Ovary (tissue), 9 donors: ENCODE measurements around the gene DMGDH. TPM values are rescaled to one million over a fixed set of nuclear protein-coding genes. Genes with fewer than 3 reads are reported as not detected.

Experiments
- DNase-seq, 5 donors: peaks; one replicate each; pipeline ENCODE4 v3.0.0-alpha.2; 2019 to 2020
- H3K27ac ChIP-seq, 2 donors: fragments of 200-600 bp; one replicate each; pipeline versions ENCODE4 v1.5.1 to v1.8.0; 2019 to 2022
- H3K27me3 ChIP-seq: fragments of 200-600 bp; one replicate; pipeline ENCODE4 v1.8.0; 2022
- H3K36me3 ChIP-seq: fragments of 200-600 bp; sonication (generic); one replicate; pipeline ENCODE4 v1.5.1; 2019
- H3K4me1 ChIP-seq: one replicate; pipeline ENCODE4 v1.8.1; 2013; ENCODE audit warnings: mild to moderate bottlenecking, moderate library complexity; ENCODE audit not compliant: insufficient read depth
- H3K4me3 ChIP-seq: fragments of 200-600 bp; sonication (generic); one replicate; pipeline ENCODE4 v1.5.1; 2017
- H3K9me3 ChIP-seq, 2 donors: fragments of 200-600 bp in 1 of 2; sonication (generic) in 1 of 2; one replicate each; pipeline versions ENCODE4 v1.5.1 to v1.8.1; 2013 to 2019; ENCODE audit warnings: mild to moderate bottlenecking in 1 of 2, moderate library complexity in 1 of 2
- EP300 ChIP-seq: sonication (generic); formaldehyde crosslinking; IDR thresholded peaks from one replicate; pipeline ENCODE4 v1.6.1; 2017; ENCODE audit warnings: antibody characterized with exemption
- POLR2A ChIP-seq: fragments of 450-650 bp; IDR thresholded peaks from one replicate; pipeline ENCODE4 v1.6.1; 2017; ENCODE audit warnings: antibody characterized with exemption, mild to moderate bottlenecking, moderate library complexity
- WGBS, 3 donors: extraction: QIAGEN DNeasy Blood & Tissue Kit in 1 of 3; methylation state at CpG; one replicate each; pipeline versions ENCODE4 v1.1.5 to v1.1.7; 2013 to 2017; 5-methylcytosine and 5-hydroxymethylcytosine counted together
- intact Hi-C, 4 donors: fragments of 100-400 bp; cut with DNase I; formaldehyde crosslinking; loops; one replicate each; pipeline versions ENCODE4 v1.11.0 to v1.15.1; 2022 to 2023
- polyA plus RNA-seq, 2 donors: library from polyadenylated mRNA; stranded (reverse); fragments of 200-250 nt in 1 of 2; fragments of 350-450 nt in 1 of 2; fragmentation: Illumina TruSeq in 1 of 2; extraction: RNeasy Lipid Tissue Mini Kit (QIAGEN cat#74804) in 1 of 2; gene quantifications; one replicate each; pipeline ENCODE4 v1.2.3, GENCODE V29; 2013 to 2014
- total RNA-seq, 7 donors: library from RNA; depleted of rRNA in 2 of 7; stranded (reverse); fragments of >200 nt in 2 of 7; fragmentation: NEBNext Ultra II Directional in 3 of 7; extraction: Animal tissue kit (Norgen Biotek cat#: 25700) in 3 of 7; gene quantifications; one replicate each; pipeline versions ENCODE4 v1.1.0 to v1.2.4, GENCODE V29; 2016 to 2023
- TF ChIP-seq, protein P1 (sequence below), 3 donors: fragments of 450-650 bp in 2 of 3; fragments of 200-600 bp in 1 of 3; IDR thresholded peaks; one replicate each; pipeline versions ENCODE4 v1.5.1 to v1.8.0; 2016 to 2022; ENCODE audit warnings: antibody characterized with exemption in 3 of 3, mild to moderate bottlenecking in 1 of 3
- donor health status: DM: no; HTN: no; CAD: no; lungs with moderate emphysema.
- donor health status: DM: no; HTN: no; CAD: no.
- donor health status: Bipolar disorder and iron deficiency.
- donor health status: DM: yes; HTN: yes; CAD: no.
- donor health status: DM: no; HTN: no; CAD: no.
- donor health status: DM: yes; HTN: yes; CAD: no.

The DMGDH gene
- total and polyA plus RNA-seq, 9 donors = 2.1 to 5.8 (median 4.2) TPM

DNA sequence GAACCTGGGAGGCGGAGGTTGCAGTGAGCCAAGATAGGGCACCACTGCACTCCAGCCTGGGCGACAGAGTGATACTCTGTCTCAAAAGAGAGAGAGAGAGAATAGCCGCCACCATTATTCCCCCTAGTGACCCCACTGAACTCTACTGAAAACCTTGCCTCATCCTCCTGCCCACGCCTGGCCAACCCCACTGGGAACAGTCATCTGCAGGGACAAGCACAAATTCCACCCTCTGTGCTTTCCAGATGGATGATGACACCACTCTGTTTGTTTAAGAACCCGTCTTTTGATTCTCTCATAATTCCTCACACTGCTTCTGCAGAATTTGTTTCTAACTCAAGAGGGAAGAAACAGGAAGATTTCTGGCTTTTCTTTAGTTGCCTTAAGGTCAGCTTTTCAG is 12.3 kb upstream of the DMGDH start:
- Histone ChIP-seq H3K4me3 (no peak overlapping the region), H3K27me3 (no peaks in the 10 kb centered on the region), H3K27ac (no peak overlapping the region), H3K4me1 (no peaks in the 10 kb centered on the region), H3K9me3 (no peaks in the 10 kb centered on the region), H3K36me3 (no peaks in the 10 kb centered on the region)
- TF ChIP-seq, protein P1, sequence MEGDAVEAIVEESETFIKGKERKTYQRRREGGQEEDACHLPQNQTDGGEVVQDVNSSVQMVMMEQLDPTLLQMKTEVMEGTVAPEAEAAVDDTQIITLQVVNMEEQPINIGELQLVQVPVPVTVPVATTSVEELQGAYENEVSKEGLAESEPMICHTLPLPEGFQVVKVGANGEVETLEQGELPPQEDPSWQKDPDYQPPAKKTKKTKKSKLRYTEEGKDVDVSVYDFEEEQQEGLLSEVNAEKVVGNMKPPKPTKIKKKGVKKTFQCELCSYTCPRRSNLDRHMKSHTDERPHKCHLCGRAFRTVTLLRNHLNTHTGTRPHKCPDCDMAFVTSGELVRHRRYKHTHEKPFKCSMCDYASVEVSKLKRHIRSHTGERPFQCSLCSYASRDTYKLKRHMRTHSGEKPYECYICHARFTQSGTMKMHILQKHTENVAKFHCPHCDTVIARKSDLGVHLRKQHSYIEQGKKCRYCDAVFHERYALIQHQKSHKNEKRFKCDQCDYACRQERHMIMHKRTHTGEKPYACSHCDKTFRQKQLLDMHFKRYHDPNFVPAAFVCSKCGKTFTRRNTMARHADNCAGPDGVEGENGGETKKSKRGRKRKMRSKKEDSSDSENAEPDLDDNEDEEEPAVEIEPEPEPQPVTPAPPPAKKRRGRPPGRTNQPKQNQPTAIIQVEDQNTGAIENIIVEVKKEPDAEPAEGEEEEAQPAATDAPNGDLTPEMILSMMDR (IDR thresholded peaks at IDR 0.05) = no peak
- TF ChIP-seq EP300 (no peak), POLR2A (no peak)
- intact Hi-C loops = no loop called here
- 89 to 94% (median 92%) methylated on average over 5 of the region's 5 CpGs for WGBS, 3 donors
- no peak for DNase-seq

DNA sequence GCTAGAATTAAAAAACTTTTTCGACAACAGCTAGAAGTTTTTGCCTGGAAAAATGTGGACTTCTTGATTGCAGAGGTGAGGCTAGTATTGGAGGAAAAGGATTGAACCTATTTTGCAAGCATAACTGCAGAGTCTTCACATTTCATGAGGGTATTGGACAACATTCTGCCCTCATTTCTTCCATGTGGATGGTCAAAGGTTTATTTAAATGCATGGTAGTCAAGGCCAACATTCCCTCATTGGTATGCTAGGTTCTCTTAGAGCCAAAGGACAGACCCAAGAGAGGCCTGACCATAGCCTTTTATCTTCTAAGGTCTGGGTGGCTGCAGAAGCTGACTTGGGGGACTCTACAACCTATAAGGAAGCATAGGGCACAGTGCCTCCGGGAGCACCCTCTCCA is 11.3 kb upstream of the DMGDH start:
- no peaks in the 10 kb centered on the region for H3K9me3 ChIP-seq
- WGBS, 3 donors = 89 to 92% (median 89%) methylated on average over 2 of the region's 2 CpGs
- no peaks in the 10 kb centered on the region for H3K36me3 ChIP-seq
- TF ChIP-seq EP300 (no peak), POLR2A (no peak)
- TF ChIP-seq, protein P1 (IDR thresholded peaks at IDR 0.05) = no peak
- H3K27me3 ChIP-seq = no peaks in the 10 kb centered on the region
- DNase-seq = no peak
- H3K4me3 ChIP-seq = no peak overlapping the region
- H3K27ac ChIP-seq = no peak overlapping the region
- intact Hi-C loops = no loop called here
- H3K4me1 ChIP-seq = no peaks in the 10 kb centered on the region

DNA sequence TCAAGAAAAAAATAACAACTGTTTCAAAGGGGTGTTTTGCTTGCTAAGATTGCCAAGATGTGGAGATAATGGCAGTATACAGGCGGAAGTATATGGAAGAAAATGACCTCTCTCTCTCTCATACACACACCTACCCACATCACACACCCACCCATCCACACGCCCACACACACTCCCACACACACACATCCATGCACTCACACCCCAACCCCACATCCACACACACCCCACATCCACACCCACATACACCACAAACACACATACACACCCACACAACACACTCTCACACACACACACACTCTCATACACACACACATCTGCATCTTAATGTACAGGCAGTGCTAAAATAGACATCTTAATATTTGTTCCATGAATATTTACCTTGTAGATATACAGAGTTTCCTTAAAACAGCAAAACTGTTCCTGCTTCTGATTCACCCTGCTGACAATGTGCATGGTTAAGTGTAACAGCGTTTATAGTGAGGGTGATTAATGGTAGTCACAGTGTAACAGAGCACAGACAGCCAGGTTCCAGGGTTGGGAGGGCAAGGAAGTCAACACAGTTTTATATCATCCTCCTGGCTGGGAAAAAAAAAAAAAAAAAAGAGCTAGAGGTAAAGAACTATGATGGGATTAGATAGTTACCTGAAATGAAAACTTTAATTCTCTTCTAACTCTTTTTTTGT is 8.3 kb upstream of the DMGDH start:
- Histone ChIP-seq H3K36me3 (no peaks in the 10 kb centered on the region), H3K4me1 (no peaks in the 10 kb centered on the region), H3K4me3 (no peak overlapping the region), H3K27me3 (no peaks in the 10 kb centered on the region), H3K9me3 (no peaks in the 10 kb centered on the region), H3K27ac (no peak overlapping the region)
- WGBS, 3 donors = 57 to 69% (median 60%) methylated on average over 3 of the region's 3 CpGs
- no peak for DNase-seq
- intact Hi-C loops = no loop called here
- TF ChIP-seq, protein P1 (IDR thresholded peaks at IDR 0.05) = no peak
- no peak for TF ChIP-seq POLR2A
- no peak for TF ChIP-seq EP300

DNA sequence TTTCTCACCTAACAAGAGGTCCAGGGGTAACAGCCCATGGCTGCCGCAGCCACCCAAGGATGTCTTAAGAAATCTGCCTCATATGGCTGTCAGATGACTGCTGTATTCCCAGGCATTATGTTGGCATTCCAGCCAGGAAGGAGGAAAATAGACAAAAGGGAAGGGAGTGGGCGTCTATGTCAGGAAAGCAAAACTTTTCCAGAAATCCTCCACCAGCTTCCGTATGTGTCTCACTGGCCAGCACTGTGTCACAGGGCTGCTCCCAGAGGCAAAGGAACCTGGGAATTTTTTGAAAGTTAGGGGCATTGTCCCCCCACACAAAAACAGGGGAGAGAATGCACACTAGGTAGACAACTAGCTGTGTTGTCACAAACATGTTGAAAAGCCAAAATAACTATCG is 7.3 kb upstream of the DMGDH start:
- no peaks in the 10 kb centered on the region for H3K27me3 ChIP-seq
- no peak overlapping the region for H3K27ac ChIP-seq
- no peak for DNase-seq
- WGBS, 3 donors = 48 to 61% (median 53%) methylated on average over 4 of the region's 4 CpGs
- TF ChIP-seq, protein P1 (IDR thresholded peaks at IDR 0.05) = no peak
- no peak for TF ChIP-seq EP300
- TF ChIP-seq POLR2A = no peak
- no peaks in the 10 kb centered on the region for H3K36me3 ChIP-seq
- no peaks in the 10 kb centered on the region for H3K4me1 ChIP-seq
- H3K9me3 ChIP-seq = no peaks in the 10 kb centered on the region
- intact Hi-C loops = no loop called here
- no peak overlapping the region for H3K4me3 ChIP-seq
